Endothelial cell of umbilical vein (primary cell): ENCODE measurements around the gene MCM3.

Source experiments
- CTCF ChIP-seq, 2 donors: IDR thresholded peaks; 1 replicate in 1 of 2; 2 replicates in 1 of 2; pipeline ENCODE4 v1.5.1; 2011; ENCODE audit warnings: low read length in 2 of 2, mild to moderate bottlenecking in 2 of 2, moderate library complexity in 2 of 2, control low read depth in 1 of 2, inconsistent platforms in 1 of 2, low read depth in 1 of 2; ENCODE audit not compliant: insufficient read depth in 1 of 2; ENCODE audit errors: extremely low read depth in 1 of 2
- EZH2 ChIP-seq: IDR thresholded peaks from 2 replicates; pipeline ENCODE4 v1.6.1; 2012; ENCODE audit warnings: borderline replicate concordance, low read depth, mild to moderate bottlenecking, moderate library complexity, low read length, inconsistent platforms; ENCODE audit not compliant: severe bottlenecking
- FOS ChIP-seq: IDR thresholded peaks from 2 replicates; pipeline ENCODE4 v1.6.1; 2011; ENCODE audit warnings: mild to moderate bottlenecking, low read length, moderate library complexity, borderline replicate concordance; ENCODE audit not compliant: insufficient read depth
- MAX ChIP-seq: IDR thresholded peaks from 2 replicates; pipeline ENCODE4 v1.6.1; 2011; ENCODE audit not compliant: insufficient read depth, insufficient read length
- POLR2A ChIP-seq: IDR thresholded peaks from 2 replicates; pipeline ENCODE4 v1.6.1; 2012; ENCODE audit warnings: low read depth, mild to moderate bottlenecking, control low read depth, low read length
- POLR2AphosphoS5 ChIP-seq: IDR thresholded peaks from 2 replicates; pipeline ENCODE4 v1.6.1; 2012; ENCODE audit warnings: low read depth, mild to moderate bottlenecking, control low read depth, low read length, moderate library complexity; ENCODE audit not compliant: insufficient read depth

- TF ChIP-seq CTCF (IDR thresholded peaks at IDR 0.05; ENCODE audit: extremely low read depth in 1 of 2, insufficient read depth in 1 of 2, low read depth in 1 of 2, low read length in 2 of 2) (no peak), POLR2A (no peak), POLR2AphosphoS5 (no peak), MAX (no peak), EZH2 (no peak), FOS (no peak)
These were observed 29.1 kb downstream of the MCM3 start for GRCh38 chr6:52255434-52255833.
